ENCODE measurements around the gene DKK2. TPM values are rescaled to one million over a fixed set of nuclear protein-coding genes. Genes with fewer than 3 reads are reported as not detected.
A peak's percentile ranks its signal among the peaks of the same experiment; 100 is the strongest.

The DKK2 gene
- total and polyA plus RNA-seq, 2 of the 13 experiments (the other 11 are each of a cell fraction or from before 2014, with no cell fraction given) = not detected

- FAIRE-seq (no peak), ATAC-seq (peak; percentile 97), DNase-seq (ENCODE audit: low spot score) (peak; percentile 16)
- 22% methylated on average over 31 of the region's 39 CpGs for WGBS (ENCODE audit: low lambda C conversion rate)
- Histone ChIP-seq H3K4me1 (ENCODE audit: insufficient read depth, low read length) (peaks cover 10% of the 10 kb centered on the region; the same call in 1 of the 2 replicates), H3K4me2 (ENCODE audit: low read depth, low read length) (peak overlapping the region; percentile 69), H3K27me3 (ENCODE audit: control insufficient read depth in 1 of 2, insufficient read depth in 2 of 2, low read length in 2 of 2) (no peaks in the 10 kb centered on the region; a peak in 1 of 5 replicates), H3K4me3 (replicated peaks in 1 of 3; ENCODE audit: insufficient read depth in 1 of 3, low read depth in 2 of 3, low read length in 3 of 3) (peak overlapping the region in 2 of 3 experiments; percentile 23 to 37; a peak in 3 of 6 replicates), H3K27ac (ENCODE audit: extremely low read length, insufficient read depth, low read length) (no peak overlapping the region), H2AFZ (ENCODE audit: low read length) (peak overlapping the region; percentile 42), H3K79me2 (ENCODE audit: insufficient read depth, low read length) (no peaks in the 10 kb centered on the region), H4K20me1 (ENCODE audit: insufficient read depth, low read length) (no peaks in the 10 kb centered on the region), H3K36me3 (replicated peaks in 1 of 2; ENCODE audit: control insufficient read depth in 1 of 2, insufficient read depth in 2 of 2, low read length in 2 of 2) (no peaks in the 10 kb centered on the region), H3K9me3 (ENCODE audit: low read length) (no peaks in the 10 kb centered on the region), H3K9ac (ENCODE audit: insufficient read depth, low read depth, low read length) (no peak overlapping the region)
- POLR2A ChIA-PET = no interaction called here
- BruUV-seq (replicated peaks) = no TSS peak
- CTCF ChIA-PET (ENCODE audit: low intra/inter-chr PET ratio, low total read pairs) = no interaction called here
- in situ Hi-C loops (cut with HindIII; ENCODE audit: extremely low pct_ligation_motif_present, low pct_unique_long_range_greater_than_20kb) = no loop called here
- intact Hi-C loops (cut with micrococcal nuclease; ENCODE audit: unreplicated experiment) = loop anchor here (5.0 kb wide), 1 partner anchor 762 kb away; no protein-coding TSS in a partner anchor
- TF ChIP-seq, protein P1, sequence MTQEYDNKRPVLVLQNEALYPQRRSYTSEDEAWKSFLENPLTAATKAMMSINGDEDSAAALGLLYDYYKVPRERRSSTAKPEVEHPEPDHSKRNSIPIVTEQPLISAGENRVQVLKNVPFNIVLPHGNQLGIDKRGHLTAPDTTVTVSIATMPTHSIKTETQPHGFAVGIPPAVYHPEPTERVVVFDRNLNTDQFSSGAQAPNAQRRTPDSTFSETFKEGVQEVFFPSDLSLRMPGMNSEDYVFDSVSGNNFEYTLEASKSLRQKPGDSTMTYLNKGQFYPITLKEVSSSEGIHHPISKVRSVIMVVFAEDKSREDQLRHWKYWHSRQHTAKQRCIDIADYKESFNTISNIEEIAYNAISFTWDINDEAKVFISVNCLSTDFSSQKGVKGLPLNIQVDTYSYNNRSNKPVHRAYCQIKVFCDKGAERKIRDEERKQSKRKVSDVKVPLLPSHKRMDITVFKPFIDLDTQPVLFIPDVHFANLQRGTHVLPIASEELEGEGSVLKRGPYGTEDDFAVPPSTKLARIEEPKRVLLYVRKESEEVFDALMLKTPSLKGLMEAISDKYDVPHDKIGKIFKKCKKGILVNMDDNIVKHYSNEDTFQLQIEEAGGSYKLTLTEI (CRISPR knock-in tag; conservative IDR thresholded peaks at IDR 0.05) = no peak
- TF ChIP-seq ZNF800 (CRISPR knock-in tag; IDR thresholded peaks at IDR 0.05) = peak; percentile 76; the same call in 1 of the 2 replicates
- no peak for TF ChIP-seq IKZF4 (CRISPR knock-in tag; IDR thresholded peaks at IDR 0.05; ENCODE audit: borderline replicate concordance, low read depth, not compliant biosample characterization)
- TF ChIP-seq HMGXB4 (CRISPR knock-in tag; IDR thresholded peaks at IDR 0.05; ENCODE audit: borderline replicate concordance in 1 of 2, low read depth in 1 of 2) = peak in 1 of 2 experiments; percentile 48; a peak in 1 of 4 replicates
- TF ChIP-seq SIX1 (CRISPR knock-in tag; IDR thresholded peaks at IDR 0.05; ENCODE audit: borderline replicate concordance) = no peak
- TF ChIP-seq XRCC5 (optimal IDR thresholded peaks at IDR 0.05; ENCODE audit: low read length) = peak; percentile 39
- TF ChIP-seq CTCF (CRISPR knock-in tag; IDR thresholded peaks at IDR 0.05) = peak; percentile 52
- TF ChIP-seq ZMYM4 (CRISPR knock-in tag; IDR thresholded peaks at IDR 0.05) = 0 out of 2 replicates have a peak, but pooled peaks have one; percentile 38
- TF ChIP-seq ZNF782 (CRISPR knock-in tag; IDR thresholded peaks at IDR 0.05; ENCODE audit: borderline replicate concordance) = 0 out of 2 replicates have a peak, but pooled peaks have one; percentile 13
- 0 out of 2 replicates have a peak, but pooled peaks have one; percentile 14 for TF ChIP-seq ZNF768 (CRISPR knock-in tag; IDR thresholded peaks at IDR 0.05)
- TF ChIP-seq ZFP91 (CRISPR knock-in tag; IDR thresholded peaks at IDR 0.05; ENCODE audit: borderline replicate concordance) = 0 out of 2 replicates have a peak, but pooled peaks have one; percentile 23
Measured at GRCh38 chr4:107034091-107034995, 1.8 kb downstream of the DKK2 start.
